ENCODE measurements around the gene PKD1L1.

DNA sequence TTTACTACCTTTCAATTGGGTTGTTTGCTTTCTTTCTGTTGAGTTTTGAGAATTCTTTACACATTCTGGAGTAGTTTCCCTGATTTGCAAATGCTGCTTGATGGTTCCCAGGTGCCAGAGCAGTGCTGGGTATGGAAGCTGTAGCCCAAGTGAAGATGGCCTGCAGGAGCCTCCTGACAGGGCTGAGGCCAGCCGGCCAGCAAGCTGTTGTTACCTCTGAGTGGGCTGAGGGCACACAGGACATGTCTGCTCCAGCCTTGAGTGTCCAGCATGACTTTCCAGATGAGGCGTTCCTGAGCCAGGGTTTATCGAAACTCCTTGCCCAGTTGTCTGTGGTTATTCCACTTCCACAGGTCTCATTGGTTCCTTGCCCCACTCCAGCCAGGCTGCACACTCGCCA, 201.8 kb downstream of the PKD1L1 start:
- TF ChIP-seq EZH2phosphoT487 (IDR thresholded peaks at IDR 0.05; ENCODE audit: borderline replicate concordance, low read depth) = no peak
- TF ChIP-seq, protein P1, sequence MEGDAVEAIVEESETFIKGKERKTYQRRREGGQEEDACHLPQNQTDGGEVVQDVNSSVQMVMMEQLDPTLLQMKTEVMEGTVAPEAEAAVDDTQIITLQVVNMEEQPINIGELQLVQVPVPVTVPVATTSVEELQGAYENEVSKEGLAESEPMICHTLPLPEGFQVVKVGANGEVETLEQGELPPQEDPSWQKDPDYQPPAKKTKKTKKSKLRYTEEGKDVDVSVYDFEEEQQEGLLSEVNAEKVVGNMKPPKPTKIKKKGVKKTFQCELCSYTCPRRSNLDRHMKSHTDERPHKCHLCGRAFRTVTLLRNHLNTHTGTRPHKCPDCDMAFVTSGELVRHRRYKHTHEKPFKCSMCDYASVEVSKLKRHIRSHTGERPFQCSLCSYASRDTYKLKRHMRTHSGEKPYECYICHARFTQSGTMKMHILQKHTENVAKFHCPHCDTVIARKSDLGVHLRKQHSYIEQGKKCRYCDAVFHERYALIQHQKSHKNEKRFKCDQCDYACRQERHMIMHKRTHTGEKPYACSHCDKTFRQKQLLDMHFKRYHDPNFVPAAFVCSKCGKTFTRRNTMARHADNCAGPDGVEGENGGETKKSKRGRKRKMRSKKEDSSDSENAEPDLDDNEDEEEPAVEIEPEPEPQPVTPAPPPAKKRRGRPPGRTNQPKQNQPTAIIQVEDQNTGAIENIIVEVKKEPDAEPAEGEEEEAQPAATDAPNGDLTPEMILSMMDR (IDR thresholded peaks at IDR 0.05) = no peak

All from SK-N-SH (cell line).